ENCODE measurements around the gene ADAMTS3. TPM values are rescaled to one million over a fixed set of nuclear protein-coding genes. Genes with fewer than 3 reads are reported as not detected.

Gene ADAMTS3
- total RNA-seq, 1 experiment from 2014 or later: 0.07 TPM

DNA sequence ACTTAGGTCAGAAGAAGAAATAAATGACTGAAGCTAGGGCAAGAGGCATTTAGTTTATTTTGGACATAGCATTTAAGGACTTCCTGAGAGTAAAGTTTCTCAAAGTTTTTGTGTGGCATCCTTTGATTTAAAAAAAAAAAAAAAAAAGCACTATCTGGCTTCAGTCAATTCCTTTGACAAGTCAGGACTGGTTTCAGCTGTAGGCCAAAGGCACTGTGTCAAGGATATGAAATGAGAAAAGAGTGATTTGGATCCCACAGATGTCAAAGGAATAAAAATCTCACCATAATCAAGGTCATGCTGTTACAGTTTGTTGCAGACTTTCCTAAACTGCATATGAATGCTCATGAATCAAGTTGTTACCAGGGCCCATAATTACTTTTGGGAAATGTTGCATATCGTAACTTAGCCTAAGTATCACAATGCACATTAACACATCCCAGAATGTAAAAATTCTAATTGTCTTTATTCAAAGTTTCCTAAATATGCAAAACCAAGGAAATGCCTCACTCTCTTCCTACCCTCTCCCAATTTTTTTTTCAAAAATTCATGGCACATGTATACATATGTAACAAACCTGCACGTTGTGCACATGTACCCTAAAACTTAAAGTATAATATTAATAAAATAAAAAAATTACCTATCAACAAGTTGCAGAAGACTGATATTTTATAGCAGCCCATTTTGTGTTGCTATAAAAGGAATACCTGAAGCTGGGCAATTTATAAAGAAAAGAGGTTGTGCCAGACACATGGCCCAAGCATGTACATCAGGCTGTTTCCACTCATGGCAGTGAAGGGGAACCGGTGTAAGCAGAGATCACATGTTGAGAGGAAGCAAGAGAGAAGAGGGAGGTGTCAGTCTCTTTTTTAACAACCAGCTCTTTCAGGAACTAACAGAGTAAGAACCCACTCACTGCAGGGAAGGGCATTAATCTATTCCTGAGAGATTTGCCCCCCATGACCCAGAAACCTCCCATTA, 33.7 kb upstream of the ADAMTS3 start:
- CTCF ChIA-PET: no interaction called here
- intact Hi-C loops (cut with micrococcal nuclease; ENCODE audit: unreplicated experiment): no loop called here
- Mint-ChIP-seq H3K4me1 (ENCODE audit: low read depth, unreplicated experiment) (no peaks in the 10 kb centered on the region), H3K4me3 (ENCODE audit: low read depth, unreplicated experiment) (no peak overlapping the region), H3K27ac (ENCODE audit: unreplicated experiment) (no peak overlapping the region), H3K27me3 (ENCODE audit: unreplicated experiment) (no peaks in the 10 kb centered on the region), H3K36me3 (ENCODE audit: insufficient read depth, unreplicated experiment) (no peaks in the 10 kb centered on the region), H3K9me3 (ENCODE audit: low read depth, unreplicated experiment) (peaks cover 4% of the 10 kb centered on the region)
- no peak for TF ChIP-seq CTCF (IDR thresholded peaks at IDR 0.05; ENCODE audit: unreplicated experiment)
- no peak for DNase-seq
- no TSS peak for BruUV-seq (replicated peaks)

DNA sequence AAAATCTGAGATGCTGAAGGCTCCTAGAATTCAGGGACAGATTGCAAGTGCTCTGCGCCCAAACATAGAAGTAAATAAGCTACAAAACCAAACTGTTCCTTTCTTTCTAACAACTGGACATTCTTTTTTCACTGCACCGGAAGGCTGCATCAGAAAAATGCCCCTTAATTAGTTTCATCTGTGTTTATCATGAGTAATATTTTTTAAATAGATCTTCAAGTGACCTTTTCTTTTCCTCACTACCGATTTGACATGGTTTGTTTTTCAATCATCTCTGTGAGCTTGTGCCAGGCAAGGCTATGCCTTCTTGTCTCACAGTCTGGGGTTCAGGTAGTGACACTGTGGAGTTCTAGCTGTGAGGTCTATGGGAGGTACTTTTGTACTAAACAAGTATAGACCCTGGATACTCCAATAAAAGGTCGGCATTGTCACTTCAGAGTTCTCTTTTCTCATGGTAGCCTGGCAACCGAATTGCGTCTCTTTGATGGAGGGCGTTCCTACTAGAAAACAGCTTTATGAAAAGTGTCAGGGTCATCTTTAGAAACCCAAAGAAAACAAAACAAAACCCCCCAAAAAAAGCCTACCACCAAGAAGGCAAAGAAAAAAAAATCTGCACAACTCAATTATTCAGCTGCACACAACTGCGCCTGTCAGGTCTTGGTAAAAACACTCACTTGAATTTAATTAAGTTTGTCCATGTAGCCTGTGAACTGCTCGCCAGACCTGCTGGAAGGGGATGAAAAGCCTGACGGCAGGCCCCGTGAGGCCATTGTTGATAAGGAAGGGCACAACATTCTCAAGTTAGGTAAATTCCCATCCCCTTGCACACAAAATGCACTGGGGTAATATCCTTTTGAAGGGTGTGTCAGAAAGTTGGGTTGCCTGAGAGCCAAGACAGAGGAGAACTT, 22.8 kb upstream of the ADAMTS3 start:
- Mint-ChIP-seq H3K9me3 (ENCODE audit: low read depth, unreplicated experiment) (peaks cover 3% of the 10 kb centered on the region), H3K4me1 (ENCODE audit: low read depth, unreplicated experiment) (no peaks in the 10 kb centered on the region), H3K36me3 (ENCODE audit: insufficient read depth, unreplicated experiment) (no peaks in the 10 kb centered on the region), H3K4me3 (ENCODE audit: low read depth, unreplicated experiment) (no peak overlapping the region), H3K27ac (ENCODE audit: unreplicated experiment) (no peak overlapping the region), H3K27me3 (ENCODE audit: unreplicated experiment) (no peaks in the 10 kb centered on the region)
- no peak for TF ChIP-seq CTCF (IDR thresholded peaks at IDR 0.05; ENCODE audit: unreplicated experiment)
- intact Hi-C loops (cut with micrococcal nuclease; ENCODE audit: unreplicated experiment): no loop called here
- DNase-seq: no peak
- CTCF ChIA-PET: no interaction called here
- BruUV-seq (replicated peaks): no TSS peak

DNA sequence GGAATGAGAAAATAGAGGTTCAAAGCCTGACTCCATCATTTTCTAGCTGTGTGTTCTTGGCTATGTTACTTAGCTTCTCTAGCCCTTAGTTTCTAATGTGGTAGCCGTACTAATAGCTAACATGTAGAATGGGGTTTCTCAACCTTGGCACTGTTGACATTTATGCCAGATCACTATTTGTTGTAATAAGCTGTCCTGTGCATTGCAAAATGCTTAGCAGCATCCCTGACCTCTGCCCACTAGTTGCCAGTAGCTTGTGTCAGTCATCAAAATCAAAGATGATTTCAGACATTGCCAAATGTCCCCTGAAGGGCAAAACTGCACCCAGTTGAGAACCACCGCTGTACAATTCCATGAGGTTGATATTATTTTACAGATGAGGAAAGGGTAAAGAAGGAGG, 18.3 kb upstream of the ADAMTS3 start:
- DNase-seq: no peak
- Mint-ChIP-seq H3K27me3 (ENCODE audit: unreplicated experiment) (no peaks in the 10 kb centered on the region), H3K4me1 (ENCODE audit: low read depth, unreplicated experiment) (no peaks in the 10 kb centered on the region), H3K36me3 (ENCODE audit: insufficient read depth, unreplicated experiment) (no peaks in the 10 kb centered on the region), H3K9me3 (ENCODE audit: low read depth, unreplicated experiment) (no peaks in the 10 kb centered on the region), H3K4me3 (ENCODE audit: low read depth, unreplicated experiment) (no peak overlapping the region), H3K27ac (ENCODE audit: unreplicated experiment) (no peak overlapping the region)
- CTCF ChIA-PET: no interaction called here
- TF ChIP-seq CTCF (IDR thresholded peaks at IDR 0.05; ENCODE audit: unreplicated experiment): no peak
- no TSS peak for BruUV-seq (replicated peaks)
- intact Hi-C loops (cut with micrococcal nuclease; ENCODE audit: unreplicated experiment): no loop called here

GRCh38 chr4:72582853-72583252, 13.8 kb upstream of the ADAMTS3 start:
- H3K27me3 Mint-ChIP-seq (ENCODE audit: unreplicated experiment): no peaks in the 10 kb centered on the region
- DNase-seq: no peak
- no TSS peak for BruUV-seq (replicated peaks)
- intact Hi-C loops (cut with micrococcal nuclease; ENCODE audit: unreplicated experiment): no loop called here
- H3K36me3 Mint-ChIP-seq (ENCODE audit: insufficient read depth, unreplicated experiment): no peaks in the 10 kb centered on the region
- H3K4me1 Mint-ChIP-seq (ENCODE audit: low read depth, unreplicated experiment): no peaks in the 10 kb centered on the region
- no peak for TF ChIP-seq CTCF (IDR thresholded peaks at IDR 0.05; ENCODE audit: unreplicated experiment)
- H3K4me3 Mint-ChIP-seq (ENCODE audit: low read depth, unreplicated experiment): no peak overlapping the region
- H3K27ac Mint-ChIP-seq (ENCODE audit: unreplicated experiment): no peak overlapping the region
- H3K9me3 Mint-ChIP-seq (ENCODE audit: low read depth, unreplicated experiment): no peaks in the 10 kb centered on the region
- CTCF ChIA-PET: no interaction called here

All from Calu3 (cell line).